ENCODE results near the gene MYH11. TPM values are rescaled to one million over a fixed set of nuclear protein-coding genes. Genes with fewer than 3 reads are reported as not detected.

MYH11 gene
- total RNA-seq, 2 donors from 2014 or later, result 0.09 to 0.29 TPM

GRCh38 chr16:15765880-15766279, 90.9 kb downstream of the MYH11 start:
- Histone ChIP-seq H3K4me1 (ENCODE audit: control insufficient read depth, insufficient read depth, low read length) (no peaks in the 10 kb centered on the region), H3K4me3 (ENCODE audit: low read length) (no peak overlapping the region), H3K27ac (ENCODE audit: low read depth, low read length) (no peak overlapping the region), H3K27me3 (ENCODE audit: control insufficient read depth, insufficient read depth, low read length, poor library complexity, severe bottlenecking) (peaks cover under 1% of the 10 kb centered on the region), H3K36me3 (ENCODE audit: control insufficient read depth, insufficient read depth, low read length) (no peaks in the 10 kb centered on the region), H3K9me3 (ENCODE audit: control insufficient read depth, low read length) (no peaks in the 10 kb centered on the region), H3K9ac (ENCODE audit: extremely low read depth, low read length, poor library complexity, severe bottlenecking) (no peak overlapping the region)
- Mint-ChIP-seq H3K27me3 (ENCODE audit: insufficient read depth) (peaks cover 11% of the 10 kb centered on the region), H3K9me3 (no peaks in the 10 kb centered on the region), H3K27ac (no peak overlapping the region), H3K4me1 (no peaks in the 10 kb centered on the region), H3K36me3 (ENCODE audit: low read depth) (no peaks in the 10 kb centered on the region), H3K4me3 (no peak overlapping the region)
- peak; percentile 81 for TF ChIP-seq CTCF (conservative IDR thresholded peaks at IDR 0.05)
- 39 to 49% methylated on average over 2 to 3 of the region's 3 CpGs for WGBS, 2 experiments (ENCODE audit: insufficient coverage in 1 of 2, insufficient read length in 1 of 2)
- DNase-seq, result peak; percentile 76

DNA sequence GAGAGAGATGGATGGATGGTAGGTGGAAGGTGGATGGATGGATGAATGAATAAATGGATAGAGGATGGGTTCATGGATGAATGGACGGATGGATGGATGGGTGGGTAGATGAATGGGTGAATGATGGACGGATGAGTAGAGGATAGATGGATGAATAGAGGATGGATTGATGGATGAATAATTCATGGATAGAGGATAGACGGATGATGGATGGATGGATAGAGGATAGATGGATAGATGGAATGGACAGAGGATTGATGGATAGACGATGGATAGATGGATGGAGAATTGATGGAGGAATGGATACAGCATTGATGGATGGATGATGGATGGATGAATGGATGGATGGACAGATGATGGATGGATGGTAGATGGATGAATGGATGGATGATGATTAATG, 91.7 kb downstream of the MYH11 start:
- no peak overlapping the region for H3K9ac ChIP-seq (ENCODE audit: extremely low read depth, low read length, poor library complexity, severe bottlenecking)
- Mint-ChIP-seq H3K4me1 (no peaks in the 10 kb centered on the region), H3K9me3 (no peaks in the 10 kb centered on the region), H3K27ac (no peak overlapping the region), H3K27me3 (ENCODE audit: insufficient read depth) (peaks cover 11% of the 10 kb centered on the region), H3K36me3 (ENCODE audit: low read depth) (no peaks in the 10 kb centered on the region), H3K4me3 (no peak overlapping the region)
- no peaks in the 10 kb centered on the region for H3K4me1 ChIP-seq (ENCODE audit: control insufficient read depth, insufficient read depth, low read length)
- no peaks in the 10 kb centered on the region for H3K27me3 ChIP-seq (ENCODE audit: control insufficient read depth, insufficient read depth, low read length, poor library complexity, severe bottlenecking)
- H3K9me3 ChIP-seq (ENCODE audit: control insufficient read depth, low read length), result no peaks in the 10 kb centered on the region
- WGBS, 2 experiments (ENCODE audit: insufficient coverage in 1 of 2, insufficient read length in 1 of 2), result 80 to 85% methylated on average over 4 of the region's 4 CpGs
- H3K4me3 ChIP-seq (ENCODE audit: low read length), result no peak overlapping the region
- DNase-seq, result no peak
- no peak overlapping the region for H3K27ac ChIP-seq (ENCODE audit: low read depth, low read length)
- H3K36me3 ChIP-seq (ENCODE audit: control insufficient read depth, insufficient read depth, low read length), result no peaks in the 10 kb centered on the region
- TF ChIP-seq CTCF (conservative IDR thresholded peaks at IDR 0.05), result no peak

DNA sequence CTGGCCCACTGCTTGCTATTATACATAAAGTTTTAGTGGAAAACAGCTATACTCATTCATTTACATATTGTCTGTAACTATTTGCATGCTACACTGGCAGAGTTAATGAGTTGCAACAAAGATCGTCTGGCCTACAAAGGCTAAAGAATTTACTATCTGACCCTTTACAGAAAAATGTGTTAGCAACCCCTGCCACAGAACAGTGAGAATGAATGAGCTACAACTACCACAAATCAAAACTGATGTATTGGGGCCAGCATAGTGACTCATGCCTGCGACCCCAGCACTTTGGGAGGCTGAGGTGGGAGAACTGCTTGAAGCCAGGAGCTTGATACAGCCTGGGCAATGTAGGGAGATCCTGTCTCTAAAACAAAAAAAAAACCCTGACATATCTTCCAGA, 92.7 kb downstream of the MYH11 start:
- no peaks in the 10 kb centered on the region for H3K27me3 ChIP-seq (ENCODE audit: control insufficient read depth, insufficient read depth, low read length, poor library complexity, severe bottlenecking)
- no peaks in the 10 kb centered on the region for H3K9me3 Mint-ChIP-seq
- H3K36me3 Mint-ChIP-seq (ENCODE audit: low read depth), result no peaks in the 10 kb centered on the region
- DNase-seq, result no peak
- no peak for TF ChIP-seq CTCF (conservative IDR thresholded peaks at IDR 0.05)
- no peak overlapping the region for H3K27ac Mint-ChIP-seq
- peaks cover 14% of the 10 kb centered on the region for H3K27me3 Mint-ChIP-seq (ENCODE audit: insufficient read depth)
- H3K4me1 ChIP-seq (ENCODE audit: control insufficient read depth, insufficient read depth, low read length), result no peaks in the 10 kb centered on the region
- H3K4me1 Mint-ChIP-seq, result no peaks in the 10 kb centered on the region
- no peak overlapping the region for H3K27ac ChIP-seq (ENCODE audit: low read depth, low read length)
- H3K36me3 ChIP-seq (ENCODE audit: control insufficient read depth, insufficient read depth, low read length), result no peaks in the 10 kb centered on the region
- no peak overlapping the region for H3K4me3 Mint-ChIP-seq
- H3K4me3 ChIP-seq (ENCODE audit: low read length), result no peak overlapping the region
- 91 to 100% methylated on average over 1 to 2 of the region's 2 CpGs for WGBS, 2 experiments (ENCODE audit: insufficient coverage in 1 of 2, insufficient read length in 1 of 2)
- no peaks in the 10 kb centered on the region for H3K9me3 ChIP-seq (ENCODE audit: control insufficient read depth, low read length)
- H3K9ac ChIP-seq (ENCODE audit: extremely low read depth, low read length, poor library complexity, severe bottlenecking), result no peak overlapping the region
